Fibroblast of pulmonary artery (primary cell): Measurements from ENCODE around the gene MYO5A.

Experiments used
- DNase-seq: peaks from one replicate; pipeline ENCODE4 v3.0.0-alpha.2; 2010; ENCODE audit warnings: low read depth
- H3K4me3 ChIP-seq: replicated peaks from 2 replicates; pipeline ENCODE4 v1.5.1; 2011; ENCODE audit warnings: low read depth, mild to moderate bottlenecking, control low read depth, low read length, moderate library complexity
- CTCF ChIP-seq: IDR thresholded peaks from 2 replicates; pipeline ENCODE4 v1.5.1; 2011; ENCODE audit warnings: mild to moderate bottlenecking, control low read depth, low read length, inconsistent platforms; ENCODE audit errors: missing control alignments

The MYO5A gene

GRCh38 chr15:52532427-52532826 lies 3.7 kb upstream of the MYO5A start:
- no peak for TF ChIP-seq CTCF
- H3K4me3 ChIP-seq, result no peak overlapping the region
- no peak for DNase-seq

GRCh38 chr15:52529940-52530339 lies 1.3 kb upstream of the MYO5A start:
- no peak for TF ChIP-seq CTCF
- DNase-seq, result no peak
- H3K4me3 ChIP-seq, result peak overlapping the region; percentile 75

- peak overlapping the region; percentile 75 for H3K4me3 ChIP-seq
- DNase-seq, result no peak
- TF ChIP-seq CTCF, result no peak
These were observed 753 bp upstream of the MYO5A start for GRCh38 chr15:52529341-52529924.

GRCh38 chr15:52527911-52528563 lies 643 bp downstream of the MYO5A start:
- peak; percentile 27 for DNase-seq
- no peak for TF ChIP-seq CTCF
- peak overlapping the region; percentile 75 for H3K4me3 ChIP-seq

GRCh38 chr15:52527196-52527910 lies 1.3 kb downstream of the MYO5A start:
- no peak for TF ChIP-seq CTCF
- H3K4me3 ChIP-seq, result no peak overlapping the region
- DNase-seq, result no peak

GRCh38 chr15:52524223-52525136 lies 4.2 kb downstream of the MYO5A start:
- TF ChIP-seq CTCF, result no peak

More at GRCh38 chr15:52524223-52525136, 4.2 kb downstream of the MYO5A start:
- H3K4me3 ChIP-seq, result no peak overlapping the region
- DNase-seq, result no peak
